ENCODE data around the gene FSTL3.
A peak's percentile ranks its signal among the peaks of the same experiment; 100 is the strongest.
"Not testable (repeated sequence)": the region's sequence is repeated elsewhere in the genome, so short reads cannot be mapped to it uniquely, and the experiment has no call there.

Gene FSTL3

GRCh38 chr19:682678-683320 lies 6.6 kb downstream of the FSTL3 start:
- no peak for DNase-seq

DNA sequence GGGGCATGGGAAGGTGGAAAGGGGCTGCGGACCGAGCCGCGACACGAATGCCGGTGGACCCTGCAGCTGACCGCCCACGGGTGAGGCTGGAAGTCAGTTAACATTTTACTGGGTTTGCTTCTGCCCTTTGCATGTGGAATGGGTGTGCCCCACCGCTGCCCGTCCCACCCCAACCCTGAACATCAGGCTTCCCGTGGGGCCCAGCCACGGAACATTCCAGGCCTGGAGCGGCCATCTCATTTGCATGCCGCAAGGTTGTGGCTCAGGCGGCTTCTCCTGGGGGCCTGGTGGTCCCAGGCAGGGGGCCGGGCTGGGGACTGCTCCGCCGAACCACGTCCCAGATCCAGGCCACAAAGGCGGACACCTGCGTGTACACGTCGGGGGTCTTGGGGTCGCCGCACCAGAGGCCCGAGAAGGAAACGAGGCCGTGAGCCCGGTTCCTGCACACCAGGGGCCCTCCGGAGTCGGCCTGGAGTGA lies 9.3 kb downstream of the FSTL3 start:
- no peak for DNase-seq

DNA sequence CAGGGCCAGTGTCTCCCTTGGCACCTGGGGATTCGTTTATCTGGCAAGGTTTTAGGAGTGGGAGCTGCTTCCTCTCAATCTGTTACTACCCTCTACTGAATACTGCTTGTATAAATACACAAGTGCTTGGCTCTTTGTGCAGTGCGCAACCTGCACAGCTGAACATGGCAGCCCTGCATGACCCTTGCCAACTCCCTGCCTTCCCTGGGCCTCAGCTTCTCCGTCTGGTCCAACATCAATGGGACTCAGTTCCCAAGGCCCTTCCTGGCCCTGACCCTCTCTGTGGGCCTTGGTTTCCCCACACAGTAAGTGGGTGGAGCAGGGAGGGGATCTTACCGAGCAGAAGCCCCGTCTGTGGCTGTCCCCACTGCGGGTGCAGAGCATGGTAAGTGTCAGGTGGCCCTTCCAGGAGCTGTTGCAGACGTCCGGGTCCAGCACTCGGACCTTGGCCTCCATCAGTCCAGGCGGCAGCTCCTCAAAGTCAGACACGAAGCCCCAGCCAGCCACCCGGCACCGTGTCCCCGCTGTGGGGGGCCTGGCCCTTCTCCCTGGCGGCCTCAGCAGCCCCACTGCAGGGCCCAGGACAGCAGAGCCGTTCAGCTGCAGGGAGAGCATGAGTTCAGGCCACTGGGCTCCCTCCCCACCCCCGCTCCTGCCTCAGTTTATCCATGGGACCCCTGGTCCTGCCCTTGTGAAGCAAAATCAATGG lies 10.6 kb downstream of the FSTL3 start:
- DNase-seq, result no peak

DNA sequence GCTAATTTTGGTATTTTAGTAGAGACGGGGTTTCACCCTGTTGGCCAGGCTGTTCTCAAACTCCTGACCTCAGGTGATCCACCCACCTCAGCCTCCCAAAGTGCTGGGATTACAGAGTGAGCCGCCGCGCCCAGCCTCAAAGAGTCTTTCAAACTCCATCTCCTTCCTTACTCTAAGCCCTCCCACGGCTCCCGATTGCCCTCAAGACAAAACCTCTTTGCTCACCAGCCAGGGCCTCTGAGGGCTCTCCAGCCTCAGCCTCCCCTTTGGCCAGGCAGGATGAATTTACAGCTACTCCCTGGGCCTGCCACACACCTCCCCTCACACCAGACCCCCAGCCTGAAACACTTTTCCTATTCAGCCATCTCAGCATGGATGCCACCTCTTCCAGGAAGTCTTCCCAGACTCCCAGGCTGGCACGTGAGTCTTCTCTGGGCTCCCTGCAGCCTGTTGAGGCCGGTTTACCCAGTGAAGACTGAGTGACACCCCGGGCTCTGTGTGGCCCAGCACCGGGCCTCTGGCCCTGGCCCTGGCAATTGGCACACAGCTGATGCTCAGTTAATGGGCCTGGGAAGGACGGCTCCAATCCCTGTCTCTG lies 11.5 kb downstream of the FSTL3 start:
- DNase-seq, result no peak

GRCh38 chr19:688214-688613 lies 12.0 kb downstream of the FSTL3 start:
- no peak for DNase-seq

GRCh38 chr19:688992-689391 lies 12.8 kb downstream of the FSTL3 start:
- DNase-seq, result no peak

DNA sequence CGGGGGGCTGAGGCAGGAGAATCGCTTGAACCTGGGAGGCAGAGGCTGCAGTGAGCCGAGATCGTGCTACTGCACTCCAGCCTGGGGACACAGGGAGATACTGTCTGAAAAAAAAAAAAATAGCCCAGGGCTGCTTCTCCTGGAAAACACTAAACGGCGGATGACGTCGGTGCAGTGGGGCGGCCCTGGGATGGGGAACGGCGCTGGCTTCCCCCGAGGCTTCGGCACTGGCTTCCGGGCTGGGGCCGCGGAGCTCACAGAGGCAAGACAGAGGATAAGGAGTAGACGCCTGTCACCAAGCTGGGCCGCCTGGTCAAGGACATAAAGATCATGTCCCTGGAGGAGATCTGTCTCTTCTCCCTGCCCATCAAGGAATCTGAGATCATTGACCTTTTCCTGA lies 14.0 kb downstream of the FSTL3 start:
- no peak for DNase-seq

DNA sequence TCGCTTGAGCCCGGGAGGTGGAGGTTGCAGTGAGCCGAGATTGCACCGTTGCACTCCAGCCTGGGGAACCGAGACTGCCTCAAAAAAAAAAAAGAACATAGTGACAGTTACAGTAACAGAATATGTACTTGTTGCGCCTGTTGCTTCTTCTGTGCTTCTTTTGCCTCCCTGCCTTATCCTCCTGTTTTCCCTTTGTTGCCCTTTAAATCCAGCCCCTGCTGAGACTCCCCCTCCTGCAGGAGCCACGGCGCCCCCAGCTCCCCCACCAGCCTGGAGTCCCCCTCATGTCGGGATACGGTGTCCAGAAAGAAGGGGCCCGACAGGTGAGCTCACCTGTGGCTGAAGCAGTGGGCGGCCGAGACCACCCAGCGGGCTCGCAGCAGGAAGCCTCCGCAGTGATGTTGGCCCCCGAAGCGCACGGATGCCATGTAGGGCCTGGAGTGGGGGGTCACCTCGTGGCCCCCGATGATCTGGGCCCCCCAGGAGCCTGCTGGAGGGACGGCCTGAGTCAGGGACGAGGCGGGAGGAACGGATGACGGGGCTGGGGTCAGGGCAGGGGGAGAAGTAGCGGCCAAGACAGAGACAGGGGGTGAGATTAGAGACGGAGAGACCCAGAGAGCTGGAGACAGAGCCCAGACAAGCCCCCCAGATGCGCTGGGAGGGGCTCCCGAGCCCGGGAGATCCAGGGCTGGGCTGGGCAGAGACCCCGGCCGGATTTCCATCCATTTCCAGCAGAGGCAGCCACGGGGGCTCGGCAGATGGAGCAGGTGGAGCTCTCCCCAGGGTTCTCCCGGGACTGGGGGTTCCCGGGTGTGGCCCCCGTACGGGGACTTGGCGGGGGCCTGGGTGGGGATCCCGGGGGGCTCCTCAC lies 18.5 kb downstream of the FSTL3 start:
- DNase-seq, result no peak

DNA sequence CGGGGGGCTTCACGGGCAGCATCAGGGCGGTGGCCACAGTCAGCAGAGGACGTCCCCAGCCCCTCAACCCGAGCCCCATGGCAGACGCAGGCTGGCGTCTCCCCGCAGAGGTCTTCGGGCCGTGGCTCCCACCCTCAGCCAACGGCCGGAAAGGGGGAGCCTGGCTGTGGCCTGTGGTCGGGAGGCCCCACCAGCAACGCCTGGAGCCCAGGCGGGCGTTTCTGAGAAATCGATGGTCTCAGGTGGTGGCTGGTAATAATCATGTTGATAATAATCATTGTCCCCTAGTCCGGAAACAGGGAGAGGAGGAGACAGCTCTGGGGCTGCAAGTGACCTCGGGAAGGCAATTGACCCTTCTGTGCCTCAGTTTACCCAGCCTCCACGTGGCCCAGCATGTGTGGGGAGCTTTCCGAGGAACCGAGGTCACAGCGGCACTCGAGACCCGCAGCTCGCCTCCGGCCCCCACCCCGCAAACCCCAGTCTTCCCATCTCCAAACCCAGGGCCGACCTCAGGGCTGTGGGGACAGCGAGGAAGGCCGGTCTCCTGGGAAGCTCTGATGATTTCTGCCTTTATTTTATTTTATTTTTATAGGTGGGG lies 19.3 kb downstream of the FSTL3 start, which contains the start of gene PRSS57:
TSS of gene PRSS57 (minus strand) at position 101 of the 598 bp plus-strand sequence. CDS start at position 79, 22 bp downstream.
- DNase-seq, result no peak

- not testable (repeated sequence) for DNase-seq
These were observed 22.3 kb downstream of the FSTL3 start for GRCh38 chr19:698529-698928.

GRCh38 chr19:699885-700284 lies 23.7 kb downstream of the FSTL3 start:
- DNase-seq, result not testable (repeated sequence)

GRCh38 chr19:702847-703246 lies 26.7 kb downstream of the FSTL3 start:
- DNase-seq, result not testable (repeated sequence)

DNA sequence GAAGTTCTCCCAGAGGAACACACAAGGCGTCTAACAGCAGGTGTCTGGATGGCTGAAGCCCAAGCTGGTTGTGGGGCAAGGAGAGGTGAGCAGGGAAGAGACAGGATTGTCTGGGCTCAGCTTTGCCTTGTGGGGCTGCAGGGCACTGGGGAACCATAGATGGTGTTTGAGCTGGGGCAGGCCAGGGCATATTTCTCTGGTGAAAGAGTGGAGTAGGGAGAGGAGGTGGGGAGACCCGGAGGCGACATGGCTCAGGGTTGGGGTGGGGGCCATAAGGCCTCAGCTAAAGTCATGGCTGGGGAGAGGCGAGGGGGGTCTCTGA lies 27.1 kb downstream of the FSTL3 start:
- no peak for DNase-seq

GRCh38 chr19:703651-704446 lies 27.7 kb downstream of the FSTL3 start:
- peak; percentile 31 for DNase-seq

GRCh38 chr19:704447-704741 lies 28.2 kb downstream of the FSTL3 start:
- DNase-seq, result no peak

DNA sequence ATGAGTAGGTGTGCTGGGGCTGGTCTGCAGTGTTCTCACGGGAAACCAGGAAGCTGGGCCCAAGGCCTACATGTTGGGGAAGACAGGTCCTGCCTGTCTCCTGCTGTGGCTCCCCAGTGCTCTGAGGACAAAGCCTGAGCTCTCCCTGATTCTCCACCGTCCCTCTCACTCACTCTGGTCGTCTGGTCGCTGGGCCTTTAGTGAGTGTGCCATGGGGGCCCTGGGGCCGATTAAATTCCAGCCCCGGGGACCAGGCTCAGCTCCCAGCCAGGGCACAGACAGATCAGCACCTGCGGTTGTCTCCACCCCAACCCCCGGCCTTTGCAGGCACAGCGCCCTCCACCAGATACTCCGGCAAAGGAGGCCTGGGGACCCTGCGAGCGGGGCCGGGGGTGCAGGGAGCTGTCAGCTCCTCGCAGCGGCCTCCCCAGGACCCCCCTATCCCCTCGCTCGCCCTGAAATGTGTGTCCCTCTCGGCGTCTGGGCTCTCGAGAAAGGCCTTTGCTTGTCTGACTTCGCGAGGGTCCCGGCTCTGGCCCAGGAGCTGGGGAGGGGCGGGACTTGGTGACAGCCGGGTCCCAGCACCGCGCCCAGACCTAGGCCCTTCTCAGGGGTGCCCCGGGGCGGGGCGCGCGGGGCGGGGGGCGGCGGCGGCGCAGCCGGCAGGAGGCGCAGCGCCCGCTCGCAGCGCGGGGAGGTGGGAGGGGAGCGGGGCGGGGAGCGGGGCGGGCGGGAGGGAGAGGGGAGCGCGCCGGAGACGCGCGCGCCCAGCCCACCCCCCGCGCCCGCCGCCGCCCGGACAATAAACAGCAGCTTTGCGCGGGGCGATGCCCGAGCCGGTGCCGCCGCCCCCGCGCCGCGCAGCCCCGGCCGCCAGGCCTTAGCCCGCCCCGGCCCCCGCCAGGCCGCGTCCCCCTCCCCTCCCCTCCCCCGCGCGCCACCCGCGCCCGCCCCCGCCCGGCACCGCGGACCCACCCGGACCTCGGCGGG lies 32.3 kb downstream of the FSTL3 start, which contains the start of gene PALM:
TSS of gene PALM (plus strand) at position 782 of the 990 bp plus-strand sequence. CDS start 212 bp downstream, outside the sequence.
- peak; percentile 28 for DNase-seq

GRCh38 chr19:709196-709964 lies 33.2 kb downstream of the FSTL3 start:
- no peak for DNase-seq

DNA sequence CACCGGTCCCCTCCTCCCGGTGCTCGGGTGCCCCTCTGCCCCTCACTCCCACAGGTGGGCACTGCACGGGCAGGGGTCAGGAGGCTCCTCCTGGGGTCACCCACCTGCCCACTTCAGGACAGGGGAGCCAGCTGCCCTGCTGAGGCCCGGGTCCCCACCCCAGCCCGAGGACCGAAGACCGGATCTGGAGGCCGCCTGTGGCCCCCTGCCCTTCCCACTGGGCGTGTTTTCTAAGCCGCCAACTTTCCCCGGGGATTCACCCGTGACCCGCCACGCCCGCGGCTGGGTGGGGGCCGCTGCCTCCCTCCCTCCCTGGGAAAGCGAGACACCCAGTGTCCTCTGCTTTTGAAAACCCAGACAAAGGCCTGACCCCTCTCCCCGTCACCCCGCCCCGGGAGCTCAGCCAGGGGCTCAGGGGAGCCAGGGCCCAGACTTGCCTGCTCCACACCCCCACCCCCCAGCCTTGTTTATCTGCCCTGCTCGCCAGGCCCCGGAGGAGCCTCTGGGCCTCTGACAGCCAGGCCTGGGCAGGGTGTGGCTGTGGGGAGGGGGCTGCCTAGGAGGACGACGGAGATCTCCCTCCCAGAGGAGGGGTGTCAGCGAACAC lies 33.9 kb downstream of the FSTL3 start:
- DNase-seq, result no peak

- DNase-seq, result no peak
These were observed 34.6 kb downstream of the FSTL3 start for GRCh38 chr19:710767-711166.
